ENCODE data around the gene HSD17B1. TPM values are rescaled to one million over a fixed set of nuclear protein-coding genes. Genes with fewer than 3 reads are reported as not detected.

Gene HSD17B1
- total RNA-seq, 1 experiment from 2014 or later, result 1.5 TPM

- Histone ChIP-seq H3K4me2 (ENCODE audit: insufficient read depth, insufficient read length, low read length) (no peak overlapping the region), H3K27me3 (ENCODE audit: insufficient read depth, low read length) (no peaks in the 10 kb centered on the region), H3K79me1 (ENCODE audit: insufficient read depth, low read depth, low read length, poor library complexity, severe bottlenecking) (no peaks in the 10 kb centered on the region), H4K5ac (ENCODE audit: insufficient read length, low read depth, low read length) (no peak overlapping the region), H3K79me2 (ENCODE audit: insufficient read depth, low read length) (no peaks in the 10 kb centered on the region), H4K8ac (replicated peaks; ENCODE audit: insufficient read length, low read depth, low read length) (no peak overlapping the region), H3K9me3 (ENCODE audit: control insufficient read depth, low read depth, low read length) (no peaks in the 10 kb centered on the region), H2BK120ac (ENCODE audit: low read depth, low read length, poor library complexity, severe bottlenecking) (no peak overlapping the region), H3K56ac (ENCODE audit: insufficient read length, low read depth, low read length) (no peak overlapping the region), H2AFZ (ENCODE audit: low read length) (no peak overlapping the region), H4K20me1 (ENCODE audit: control insufficient read depth, insufficient read depth, insufficient read length) (no peaks in the 10 kb centered on the region), H3K4ac (ENCODE audit: low read depth, low read length) (no peak overlapping the region), H3T11ph (ENCODE audit: low read length) (no peak overlapping the region), H3K27ac (ENCODE audit: insufficient read length, low read depth, low read length) (no peak overlapping the region), H3K4me1 (ENCODE audit: insufficient read depth, low read length) (no peaks in the 10 kb centered on the region), H3K18ac (ENCODE audit: insufficient read length, low read depth, low read length) (no peak overlapping the region), H2BK12ac (ENCODE audit: insufficient read length, low read depth, low read length) (no peak overlapping the region), H3K9ac (ENCODE audit: extremely low read depth, insufficient read length, low read length) (no peak overlapping the region), H3K14ac (ENCODE audit: insufficient read depth, low read length) (no peak overlapping the region), H2BK20ac (ENCODE audit: low read depth, low read length, poor library complexity, severe bottlenecking) (no peak overlapping the region), H2BK15ac (ENCODE audit: low read depth, low read length) (no peak overlapping the region), H2BK5ac (ENCODE audit: insufficient read length, low read length) (no peak overlapping the region), H2AK5ac (ENCODE audit: insufficient read length, low read length) (no peak overlapping the region), H3K23ac (ENCODE audit: insufficient read length, low read depth, low read length) (no peak overlapping the region), H3K23me2 (ENCODE audit: insufficient read length, low read depth, low read length, poor library complexity, severe bottlenecking) (no peaks in the 10 kb centered on the region), H4K91ac (ENCODE audit: insufficient read length, low read depth, low read length) (no peak overlapping the region)
- no peaks in the 10 kb centered on the region for H3K27me3 Mint-ChIP-seq (ENCODE audit: low read depth)
- no peak for TF ChIP-seq CTCF (conservative IDR thresholded peaks at IDR 0.05)
- peaks cover 0 to 46% (median 33%) of the 10 kb centered on the region in 3 experiments; a peak in 5 of 7 replicates for H3K36me3 Mint-ChIP-seq (ENCODE audit: insufficient read depth in 1 of 3, low read depth in 3 of 3)
- H3K4me3 Mint-ChIP-seq, result no peak overlapping the region
- H3K4me1 Mint-ChIP-seq, result no peaks in the 10 kb centered on the region
- DNase-seq, result no peak
- peak overlapping the region in 2 of 3 experiments; percentile 34 to 35; a peak in 2 of 7 replicates for H3K27ac Mint-ChIP-seq
- no peaks in the 10 kb centered on the region for H3K9me3 Mint-ChIP-seq
- WGBS (ENCODE audit: extremely low coverage, insufficient read length, low lambda C conversion rate), result no CpG with 5 or more reads among the region's 12 CpGs
Observed at GRCh38 chr17:42508426-42509165, 44.1 kb upstream of the HSD17B1 start.
